HepG2 (cell line): Measurements from ENCODE around the gene LAMC1. TPM values are rescaled to one million over a fixed set of nuclear protein-coding genes. Genes with fewer than 3 reads are reported as not detected.

Source experiments
- ATAC-seq: fragments of 200-7000 bp; cut with Tn5 transposase; 3 replicates; pipeline ENCODE4 v1.9.1; 2020; ENCODE audit warnings: mild to moderate bottlenecking, moderate library complexity
- BruUV-seq: library from RNA; stranded (reverse); fragments of 400-500 nt; replicated peaks from 2 replicates; lab custom pipeline; 2021; lab: Mats Ljungman, UMichigan
- CTCF ChIA-PET: fragments of 300-600 bp; formaldehyde crosslinking; extraction: SDS; loops from one replicate; lab custom pipeline; 2021; ENCODE audit warnings: low total read pairs, inconsistent platforms, low intra/inter-chr PET ratio; lab: Yijun Ruan, JAX
- POLR2A ChIA-PET: fragments of 350-600 bp; sonication (Branson Sonifier 250); formaldehyde crosslinking; loops from one replicate; lab custom pipeline; 2020; ENCODE audit warnings: antibody characterized with exemption, inconsistent platforms; lab: Yijun Ruan, JAX
- DNase-seq: peaks from one replicate; pipeline ENCODE4 v3.0.0-alpha.2; 2015; ENCODE audit warnings: low spot score
- FAIRE-seq: peaks from 3 replicates; lab custom pipeline; 2011; peaks lifted over from hg19 to GRCh38; lab: Jason Lieb, UNC
- H2AFZ ChIP-seq: one replicate; pipeline ENCODE4 v1.6.1; 2011; ENCODE audit warnings: low read length, inconsistent platforms
- H3K27ac ChIP-seq: fragments of 300-600 bp; 3 replicates; pipeline ENCODE4 v1.8.0; 2011; ENCODE audit warnings: mixed run types, mild to moderate bottlenecking, mixed read lengths, low read length, inconsistent platforms; ENCODE audit not compliant: insufficient read depth; ENCODE audit errors: extremely low read length
- H3K27me3 ChIP-seq, 2 experiments: fragments of 200-600 bp in 1 of 2; 2 replicates in 1 of 2; 3 replicates in 1 of 2; pipeline versions ENCODE4 v1.6.0 to v1.8.0; 2011; ENCODE audit warnings: low read length in 2 of 2, mild to moderate bottlenecking in 2 of 2, moderate library complexity in 2 of 2, inconsistent platforms in 1 of 2; ENCODE audit not compliant: insufficient read depth in 2 of 2, control insufficient read depth in 1 of 2
- H3K36me3 ChIP-seq, 2 experiments: fragments of 200-600 bp in 1 of 2; replicated peaks in 1 of 2; 2 replicates in 1 of 2; 3 replicates in 1 of 2; pipeline versions ENCODE4 v1.5.1 to v1.8.0; 2011; ENCODE audit warnings: low read length in 2 of 2, inconsistent platforms in 1 of 2; ENCODE audit not compliant: insufficient read depth in 2 of 2, control insufficient read depth in 1 of 2
- H3K4me1 ChIP-seq: 2 replicates; pipeline ENCODE4 v1.5.1; 2012; ENCODE audit warnings: low read length, inconsistent platforms; ENCODE audit not compliant: insufficient read depth
- H3K4me2 ChIP-seq: 2 replicates; pipeline ENCODE4 v1.6.0; 2011; ENCODE audit warnings: low read depth, low read length, inconsistent platforms
- H3K4me3 ChIP-seq, 3 experiments: fragments of 200-600 bp in 1 of 3; sonication (generic), shearing (Covaris generic) in 1 of 3; replicated peaks in 1 of 3; 2 replicates each; pipeline ENCODE4 v1.5.1; 2011 to 2016; ENCODE audit warnings: low read length in 3 of 3, inconsistent platforms in 2 of 3, low read depth in 2 of 3, mild to moderate bottlenecking in 2 of 3, control low read depth in 1 of 3, mixed read lengths in 1 of 3; ENCODE audit not compliant: insufficient read depth in 1 of 3
- H3K79me2 ChIP-seq: one replicate; pipeline ENCODE4 v1.6.1; 2011; ENCODE audit warnings: low read length, inconsistent platforms; ENCODE audit not compliant: insufficient read depth
- H3K9ac ChIP-seq: 2 replicates; pipeline ENCODE4 v1.6.0; 2011; ENCODE audit warnings: mild to moderate bottlenecking, low read depth, low read length, inconsistent platforms; ENCODE audit not compliant: insufficient read depth
- H3K9me3 ChIP-seq: 2 replicates; pipeline ENCODE4 v1.5.1; 2012; ENCODE audit warnings: mild to moderate bottlenecking, low read length
- H4K20me1 ChIP-seq: 2 replicates; pipeline ENCODE4 v1.6.0; 2011; ENCODE audit warnings: inconsistent platforms, mild to moderate bottlenecking, low read length, moderate library complexity; ENCODE audit not compliant: insufficient read depth
- POLR2AphosphoS2 ChIP-seq: IDR thresholded peaks from 2 replicates; pipeline ENCODE4 v1.6.1; 2011; ENCODE audit warnings: low read depth, low read length, improper control_type of control experiment
- TBL1XR1 ChIP-seq: fragments of 150-350 bp; IDR thresholded peaks from 2 replicates; pipeline ENCODE4 v1.6.1; 2014; ENCODE audit warnings: borderline replicate concordance, low read length; ENCODE audit not compliant: partially characterized antibody
- THAP11 ChIP-seq: IDR thresholded peaks from 2 replicates; pipeline ENCODE4 v1.6.1; 2016; ENCODE audit warnings: missing biosample characterization, missing genetic modification reagents
- ZNF776 ChIP-seq: sonication (generic); formaldehyde crosslinking; IDR thresholded peaks from 2 replicates; pipeline ENCODE4 v1.4.0; 2020; ENCODE audit warnings: mild to moderate bottlenecking, missing genetic modification reagents
- ZNF780A ChIP-seq: sonication (generic); formaldehyde crosslinking; IDR thresholded peaks from 2 replicates; pipeline ENCODE4 v1.8.0; 2022; ENCODE audit warnings: mild to moderate bottlenecking, missing genetic modification reagents, moderate library complexity
- WGBS: methylation state at CpG from one replicate; pipeline ENCODE4 v1.1.6; 2017; ENCODE audit warnings: low lambda C conversion rate; 5-methylcytosine and 5-hydroxymethylcytosine counted together
- in situ Hi-C: cut with HindIII; loops from 2 replicates; pipeline ENCODE4 v1.10.0; 2017; ENCODE audit warnings: low pct_unique_long_range_greater_than_20kb; ENCODE audit not compliant: extremely low pct_ligation_motif_present
- intact Hi-C: fragments of 100-400 bp; cut with micrococcal nuclease; formaldehyde crosslinking; loops from one replicate; pipeline ENCODE4 v1.10.0; 2022; ENCODE audit not compliant: unreplicated experiment
- polyA plus RNA-seq, 8 experiments: library from polyadenylated mRNA; depleted of rRNA in 3 of 8; stranded (reverse) in 7 of 8; unstranded in 1 of 8; fragments of >200 nt; fragmentation: Illumina TruSeq in 4 of 8; extraction: Trizol in 4 of 8; gene quantifications; 2 replicates each; pipeline versions ENCODE4 v1.2.1 to v1.2.3, GENCODE V29; 2011 to 2016; ENCODE audit warnings: low read depth in 4 of 8, missing spikeins in 1 of 8, mixed read lengths in 1 of 8; ENCODE audit not compliant: insufficient read depth in 1 of 8
- total RNA-seq, 5 experiments: library from RNA; depleted of rRNA; stranded (reverse); fragments of >200 nt; fragmentation: Illumina TruSeq; extraction: Trizol; gene quantifications; 2 replicates each; pipeline ENCODE4 v1.2.3, GENCODE V29; 2016; ENCODE audit warnings: low read depth in 1 of 5
- TF ChIP-seq, protein P1 (sequence below): sonication (generic); formaldehyde crosslinking; IDR thresholded peaks from 2 replicates; pipeline ENCODE4 v1.9.0; 2021; ENCODE audit warnings: missing genetic modification reagents, borderline replicate concordance
- TF ChIP-seq, protein P2 (sequence below): sonication (generic); formaldehyde crosslinking; IDR thresholded peaks from 2 replicates; pipeline ENCODE4 v1.4.0; 2020; ENCODE audit warnings: missing genetic modification reagents, mild to moderate bottlenecking, borderline replicate concordance
- TF ChIP-seq, protein P3 (sequence below): sonication (generic); formaldehyde crosslinking; IDR thresholded peaks from 2 replicates; pipeline ENCODE4 v1.5.0; 2020; ENCODE audit warnings: mild to moderate bottlenecking, low read depth, missing genetic modification reagents, borderline replicate concordance

LAMC1 gene
- total and polyA plus RNA-seq, 2 of the 13 experiments (the other 11 are each of a cell fraction or from before 2014, with no cell fraction given): 58.5 to 137 TPM

DNA sequence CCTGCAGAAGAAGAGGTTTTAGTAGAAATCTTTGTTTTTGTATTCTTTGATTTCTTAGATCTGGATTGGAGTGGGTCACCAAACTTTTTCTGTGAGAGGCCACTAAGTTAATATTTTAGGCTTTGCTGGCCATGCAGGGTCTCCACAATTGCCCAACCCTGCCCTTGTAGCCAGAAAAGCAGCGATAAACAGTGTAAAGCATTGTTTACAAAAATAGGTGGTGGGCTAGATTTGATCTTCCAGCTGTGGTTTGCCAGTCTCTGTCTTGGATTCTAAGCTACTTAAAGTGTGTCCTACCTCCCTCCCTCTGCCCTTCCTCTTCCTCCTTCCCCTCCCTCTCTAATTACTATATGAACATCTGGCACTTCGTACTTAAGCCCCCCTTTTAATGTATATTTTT, 68.0 kb downstream of the LAMC1 start:
- H3K79me2 ChIP-seq: peaks cover 66% of the 10 kb centered on the region
- H3K4me1 ChIP-seq: peaks cover 99% of the 10 kb centered on the region
- no TSS peak for BruUV-seq
- ChIA-PET CTCF (no interaction called here), POLR2A (no interaction called here)
- no peak overlapping the region for H3K4me3 ChIP-seq
- H3K4me2 ChIP-seq: no peak overlapping the region
- no peaks in the 10 kb centered on the region for H3K9me3 ChIP-seq
- intact Hi-C loops (no loop called here), in situ Hi-C loops (no loop called here)
- ATAC-seq (no peak), DNase-seq (no peak), FAIRE-seq (no peak)
- no peaks in the 10 kb centered on the region for H3K27me3 ChIP-seq
- 79% methylated on average over 2 of the region's 2 CpGs for WGBS
- no peak overlapping the region for H3K9ac ChIP-seq
- H3K36me3 ChIP-seq: no peaks in the 10 kb centered on the region
- TF ChIP-seq ZNF776 (CRISPR knock-in tag) (no peak), POLR2AphosphoS2 (no peak), THAP11 (CRISPR knock-in tag) (no peak)
- no peak overlapping the region for H3K27ac ChIP-seq
- H2AFZ ChIP-seq: no peak overlapping the region
- H4K20me1 ChIP-seq: no peaks in the 10 kb centered on the region

DNA sequence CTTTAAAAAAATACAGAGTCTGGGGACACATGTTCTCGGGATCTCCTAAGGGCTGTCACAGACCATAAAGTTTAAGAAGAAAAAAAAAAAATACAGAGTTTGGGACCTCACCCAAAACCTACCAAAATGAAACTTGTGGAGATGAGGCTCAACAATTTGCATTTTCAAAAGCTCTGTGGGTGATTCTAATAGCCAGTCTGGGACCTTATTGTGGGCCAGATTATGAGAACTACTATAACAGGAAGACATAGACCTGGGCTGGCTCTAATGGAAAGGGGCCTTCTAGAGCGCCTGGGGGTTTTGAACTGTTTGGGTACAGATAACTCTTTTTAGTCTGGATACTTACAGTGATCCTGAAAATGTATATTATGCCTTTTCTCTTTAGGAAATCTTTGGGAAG, 69.1 kb downstream of the LAMC1 start:
- Histone ChIP-seq H3K4me2 (no peak overlapping the region), H3K36me3 (no peaks in the 10 kb centered on the region), H3K79me2 (peaks cover 55% of the 10 kb centered on the region), H3K9ac (no peak overlapping the region), H3K4me1 (peaks cover 99% of the 10 kb centered on the region), H3K4me3 (no peak overlapping the region), H2AFZ (no peak overlapping the region), H3K27me3 (no peaks in the 10 kb centered on the region), H3K27ac (no peak overlapping the region), H3K9me3 (no peaks in the 10 kb centered on the region), H4K20me1 (no peaks in the 10 kb centered on the region)
- in situ Hi-C loops: no loop called here
- no peak for DNase-seq
- ChIA-PET POLR2A (no interaction called here), CTCF (no interaction called here)
- no peak for ATAC-seq
- TF ChIP-seq, protein P1, sequence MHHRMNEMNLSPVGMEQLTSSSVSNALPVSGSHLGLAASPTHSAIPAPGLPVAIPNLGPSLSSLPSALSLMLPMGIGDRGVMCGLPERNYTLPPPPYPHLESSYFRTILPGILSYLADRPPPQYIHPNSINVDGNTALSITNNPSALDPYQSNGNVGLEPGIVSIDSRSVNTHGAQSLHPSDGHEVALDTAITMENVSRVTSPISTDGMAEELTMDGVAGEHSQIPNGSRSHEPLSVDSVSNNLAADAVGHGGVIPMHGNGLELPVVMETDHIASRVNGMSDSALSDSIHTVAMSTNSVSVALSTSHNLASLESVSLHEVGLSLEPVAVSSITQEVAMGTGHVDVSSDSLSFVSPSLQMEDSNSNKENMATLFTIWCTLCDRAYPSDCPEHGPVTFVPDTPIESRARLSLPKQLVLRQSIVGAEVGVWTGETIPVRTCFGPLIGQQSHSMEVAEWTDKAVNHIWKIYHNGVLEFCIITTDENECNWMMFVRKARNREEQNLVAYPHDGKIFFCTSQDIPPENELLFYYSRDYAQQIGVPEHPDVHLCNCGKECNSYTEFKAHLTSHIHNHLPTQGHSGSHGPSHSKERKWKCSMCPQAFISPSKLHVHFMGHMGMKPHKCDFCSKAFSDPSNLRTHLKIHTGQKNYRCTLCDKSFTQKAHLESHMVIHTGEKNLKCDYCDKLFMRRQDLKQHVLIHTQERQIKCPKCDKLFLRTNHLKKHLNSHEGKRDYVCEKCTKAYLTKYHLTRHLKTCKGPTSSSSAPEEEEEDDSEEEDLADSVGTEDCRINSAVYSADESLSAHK (CRISPR knock-in tag): no peak
- TF ChIP-seq, protein P2, sequence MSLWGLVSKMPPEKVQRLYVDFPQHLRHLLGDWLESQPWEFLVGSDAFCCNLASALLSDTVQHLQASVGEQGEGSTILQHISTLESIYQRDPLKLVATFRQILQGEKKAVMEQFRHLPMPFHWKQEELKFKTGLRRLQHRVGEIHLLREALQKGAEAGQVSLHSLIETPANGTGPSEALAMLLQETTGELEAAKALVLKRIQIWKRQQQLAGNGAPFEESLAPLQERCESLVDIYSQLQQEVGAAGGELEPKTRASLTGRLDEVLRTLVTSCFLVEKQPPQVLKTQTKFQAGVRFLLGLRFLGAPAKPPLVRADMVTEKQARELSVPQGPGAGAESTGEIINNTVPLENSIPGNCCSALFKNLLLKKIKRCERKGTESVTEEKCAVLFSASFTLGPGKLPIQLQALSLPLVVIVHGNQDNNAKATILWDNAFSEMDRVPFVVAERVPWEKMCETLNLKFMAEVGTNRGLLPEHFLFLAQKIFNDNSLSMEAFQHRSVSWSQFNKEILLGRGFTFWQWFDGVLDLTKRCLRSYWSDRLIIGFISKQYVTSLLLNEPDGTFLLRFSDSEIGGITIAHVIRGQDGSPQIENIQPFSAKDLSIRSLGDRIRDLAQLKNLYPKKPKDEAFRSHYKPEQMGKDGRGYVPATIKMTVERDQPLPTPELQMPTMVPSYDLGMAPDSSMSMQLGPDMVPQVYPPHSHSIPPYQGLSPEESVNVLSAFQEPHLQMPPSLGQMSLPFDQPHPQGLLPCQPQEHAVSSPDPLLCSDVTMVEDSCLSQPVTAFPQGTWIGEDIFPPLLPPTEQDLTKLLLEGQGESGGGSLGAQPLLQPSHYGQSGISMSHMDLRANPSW: no peak
- TF ChIP-seq TBL1XR1 (no peak), ZNF780A (CRISPR knock-in tag) (no peak)
- TF ChIP-seq, protein P3, sequence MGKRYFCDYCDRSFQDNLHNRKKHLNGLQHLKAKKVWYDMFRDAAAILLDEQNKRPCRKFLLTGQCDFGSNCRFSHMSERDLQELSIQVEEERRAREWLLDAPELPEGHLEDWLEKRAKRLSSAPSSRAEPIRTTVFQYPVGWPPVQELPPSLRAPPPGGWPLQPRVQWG: no peak
- no peak for FAIRE-seq
- 85% methylated on average over 2 of the region's 2 CpGs for WGBS
- no TSS peak for BruUV-seq
- intact Hi-C loops: no loop called here
